OCI-LY1 (cell line): ENCODE data around the gene SRSF8.

ENCODE experiments used
- EZH2 ChIP-seq: fragments of 200-600 bp; sonication (generic), shearing (Covaris generic); IDR thresholded peaks from 2 replicates; pipeline ENCODE4 v1.8.0; 2017; ENCODE audit warnings: borderline replicate concordance, mixed run types, mild to moderate bottlenecking, antibody characterized with exemption, low read length, moderate library complexity, mixed read lengths
- TF ChIP-seq, protein P1 (sequence below): fragments of 200-600 bp; sonication (generic), shearing (Covaris generic); IDR thresholded peaks from 2 replicates; pipeline ENCODE4 v1.5.1; 2017; ENCODE audit warnings: mild to moderate bottlenecking, antibody characterized with exemption, low read length, moderate library complexity, mixed read lengths

DNA sequence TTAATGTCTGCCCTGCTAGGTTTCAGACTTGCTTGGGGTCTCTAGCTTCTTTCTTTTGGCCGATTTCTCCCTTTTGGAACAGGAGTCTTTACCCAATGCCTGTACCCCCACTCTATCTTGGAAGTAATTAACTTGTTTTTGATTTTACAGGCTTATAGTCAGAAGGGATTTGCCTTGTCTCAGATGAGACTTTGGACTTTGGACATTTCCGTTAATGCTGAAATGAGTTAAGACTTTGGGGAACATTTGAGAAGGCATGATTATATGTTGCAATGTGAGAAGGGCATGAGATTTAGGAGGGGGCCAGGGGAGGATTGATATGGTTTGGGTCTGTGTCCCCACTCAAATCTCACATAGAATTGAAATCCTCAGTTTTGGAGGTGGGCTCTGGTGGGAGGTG, 12.4 kb upstream of the SRSF8 start:
- no peak for TF ChIP-seq EZH2
- TF ChIP-seq, protein P1, sequence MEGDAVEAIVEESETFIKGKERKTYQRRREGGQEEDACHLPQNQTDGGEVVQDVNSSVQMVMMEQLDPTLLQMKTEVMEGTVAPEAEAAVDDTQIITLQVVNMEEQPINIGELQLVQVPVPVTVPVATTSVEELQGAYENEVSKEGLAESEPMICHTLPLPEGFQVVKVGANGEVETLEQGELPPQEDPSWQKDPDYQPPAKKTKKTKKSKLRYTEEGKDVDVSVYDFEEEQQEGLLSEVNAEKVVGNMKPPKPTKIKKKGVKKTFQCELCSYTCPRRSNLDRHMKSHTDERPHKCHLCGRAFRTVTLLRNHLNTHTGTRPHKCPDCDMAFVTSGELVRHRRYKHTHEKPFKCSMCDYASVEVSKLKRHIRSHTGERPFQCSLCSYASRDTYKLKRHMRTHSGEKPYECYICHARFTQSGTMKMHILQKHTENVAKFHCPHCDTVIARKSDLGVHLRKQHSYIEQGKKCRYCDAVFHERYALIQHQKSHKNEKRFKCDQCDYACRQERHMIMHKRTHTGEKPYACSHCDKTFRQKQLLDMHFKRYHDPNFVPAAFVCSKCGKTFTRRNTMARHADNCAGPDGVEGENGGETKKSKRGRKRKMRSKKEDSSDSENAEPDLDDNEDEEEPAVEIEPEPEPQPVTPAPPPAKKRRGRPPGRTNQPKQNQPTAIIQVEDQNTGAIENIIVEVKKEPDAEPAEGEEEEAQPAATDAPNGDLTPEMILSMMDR, result no peak
